ENCODE measurements around the gene CRIP1. TPM values are rescaled to one million over a fixed set of nuclear protein-coding genes. Genes with fewer than 3 reads are reported as not detected.

CRIP1 gene
- total RNA-seq, 4 donors from 2014 or later = 8.2 to 35.6 (median 24.7) TPM

- Histone ChIP-seq H3K36me3 (no peaks in the 10 kb centered on the region), H3K27me3 (peaks cover 0 to 23% (median 0%) of the 10 kb centered on the region in 4 donors), H3K9me3 (no peaks in the 10 kb centered on the region), H3K4me1 (peaks cover 90 to 100% (median 94%) of the 10 kb centered on the region in 3 donors), H3K27ac (peak overlapping the region in 3 of 4 donors; percentile 90 to 99 (median 96)), H3K4me3 (no peak overlapping the region)
- WGBS, 2 donors = 70 to 88% methylated on average over 6 to 7 of the region's 16 CpGs
- no peak for TF ChIP-seq POLR2A (IDR thresholded peaks at IDR 0.05)
- TF ChIP-seq, protein P1, sequence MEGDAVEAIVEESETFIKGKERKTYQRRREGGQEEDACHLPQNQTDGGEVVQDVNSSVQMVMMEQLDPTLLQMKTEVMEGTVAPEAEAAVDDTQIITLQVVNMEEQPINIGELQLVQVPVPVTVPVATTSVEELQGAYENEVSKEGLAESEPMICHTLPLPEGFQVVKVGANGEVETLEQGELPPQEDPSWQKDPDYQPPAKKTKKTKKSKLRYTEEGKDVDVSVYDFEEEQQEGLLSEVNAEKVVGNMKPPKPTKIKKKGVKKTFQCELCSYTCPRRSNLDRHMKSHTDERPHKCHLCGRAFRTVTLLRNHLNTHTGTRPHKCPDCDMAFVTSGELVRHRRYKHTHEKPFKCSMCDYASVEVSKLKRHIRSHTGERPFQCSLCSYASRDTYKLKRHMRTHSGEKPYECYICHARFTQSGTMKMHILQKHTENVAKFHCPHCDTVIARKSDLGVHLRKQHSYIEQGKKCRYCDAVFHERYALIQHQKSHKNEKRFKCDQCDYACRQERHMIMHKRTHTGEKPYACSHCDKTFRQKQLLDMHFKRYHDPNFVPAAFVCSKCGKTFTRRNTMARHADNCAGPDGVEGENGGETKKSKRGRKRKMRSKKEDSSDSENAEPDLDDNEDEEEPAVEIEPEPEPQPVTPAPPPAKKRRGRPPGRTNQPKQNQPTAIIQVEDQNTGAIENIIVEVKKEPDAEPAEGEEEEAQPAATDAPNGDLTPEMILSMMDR (IDR thresholded peaks at IDR 0.05) = no peak
- no peak for DNase-seq
- intact Hi-C loops (cut with DNase I) = loop anchor here (10.0 kb wide), 1 partner anchor 110 kb away; no protein-coding TSS in a partner anchor
Observed at GRCh38 chr14:105484997-105485393, 1.7 kb upstream of the CRIP1 start.

DNA sequence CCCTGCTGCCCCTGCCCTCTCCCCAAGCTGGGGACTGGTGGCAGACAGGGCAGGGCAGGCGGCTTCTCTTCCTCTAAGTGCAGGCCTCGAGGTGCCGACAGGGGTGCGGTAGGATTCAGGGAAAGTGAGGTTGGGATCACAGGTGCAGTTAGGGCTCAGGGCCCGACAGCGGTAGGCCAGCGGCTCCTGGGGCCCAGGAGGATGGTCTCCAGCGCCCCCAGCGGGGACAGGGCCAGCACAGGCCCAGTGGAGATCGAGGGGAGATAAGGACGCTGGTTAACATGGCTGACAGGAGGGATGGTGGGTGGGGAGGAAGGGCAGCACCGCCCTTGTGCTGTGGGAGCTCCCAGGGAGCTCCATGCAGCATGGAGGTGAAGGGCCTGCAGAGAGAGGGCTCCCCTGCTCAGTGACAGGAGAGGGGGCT, 935 bp upstream of the CRIP1 start:
- DNase-seq = no peak
- Histone ChIP-seq H3K9me3 (no peaks in the 10 kb centered on the region), H3K27me3 (peaks cover 0 to 23% (median 0%) of the 10 kb centered on the region in 4 donors), H3K27ac (peak overlapping the region; percentile 90 to 99 (median 94)), H3K4me3 (peak overlapping the region in 2 of 4 donors; percentile 83 to 86), H3K36me3 (no peaks in the 10 kb centered on the region), H3K4me1 (peaks cover 83 to 96% (median 90%) of the 10 kb centered on the region in 3 donors)
- intact Hi-C loops (cut with DNase I) = loop anchor here (10.0 kb wide), 1 partner anchor 111 kb away; no protein-coding TSS in a partner anchor
- 40% methylated on average over 1 of the region's 12 CpGs; no CpG with 5 or more reads in 1 of the 2 donors for WGBS, 2 donors
- TF ChIP-seq, protein P1 (IDR thresholded peaks at IDR 0.05) = no peak
- TF ChIP-seq POLR2A (IDR thresholded peaks at IDR 0.05) = no peak

DNA sequence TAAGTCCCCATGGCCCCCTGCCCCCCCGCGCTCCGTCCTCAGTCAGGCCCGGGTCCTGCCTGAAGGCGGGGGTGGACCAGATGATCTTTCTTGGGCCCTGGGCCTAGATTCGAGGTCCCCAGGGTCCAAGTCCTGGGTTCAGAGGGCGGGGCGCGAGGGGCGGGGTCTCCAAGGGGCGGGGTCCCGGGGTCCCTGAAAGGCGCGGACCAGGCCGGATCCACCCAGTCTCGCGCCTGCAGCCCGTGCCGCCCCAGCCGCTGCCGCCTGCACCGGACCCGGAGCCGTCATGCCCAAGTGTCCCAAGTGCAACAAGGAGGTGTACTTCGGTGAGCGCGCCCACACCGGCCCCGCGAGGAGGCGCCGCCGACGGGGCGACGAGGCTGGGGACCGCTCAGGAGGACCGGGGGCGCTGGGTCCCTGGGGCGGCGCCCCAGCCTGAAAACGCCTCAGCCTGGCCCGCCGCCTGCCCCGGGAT, 325 bp downstream of the CRIP1 start:
- Histone ChIP-seq H3K4me1 (peaks cover 75 to 91% (median 86%) of the 10 kb centered on the region in 3 donors), H3K4me3 (peak overlapping the region; percentile 37 to 86 (median 78)), H3K9me3 (no peaks in the 10 kb centered on the region), H3K27ac (peak overlapping the region; percentile 90 to 99 (median 94)), H3K27me3 (peaks cover 0 to 23% (median 0%) of the 10 kb centered on the region in 4 donors), H3K36me3 (no peaks in the 10 kb centered on the region)
- intact Hi-C loops (cut with DNase I) = loop anchor here (10.0 kb wide), 1 partner anchor 112 kb away; no protein-coding TSS in a partner anchor
- DNase-seq = no peak
- TF ChIP-seq, protein P1 (IDR thresholded peaks at IDR 0.05) = no peak
- TF ChIP-seq POLR2A (IDR thresholded peaks at IDR 0.05) = peak in 2 of 4 donors; percentile 38 to 56
- WGBS, 2 donors = 0% methylated on average over 1 of the region's 45 CpGs; no CpG with 5 or more reads in 1 of the 2 donors

DNA sequence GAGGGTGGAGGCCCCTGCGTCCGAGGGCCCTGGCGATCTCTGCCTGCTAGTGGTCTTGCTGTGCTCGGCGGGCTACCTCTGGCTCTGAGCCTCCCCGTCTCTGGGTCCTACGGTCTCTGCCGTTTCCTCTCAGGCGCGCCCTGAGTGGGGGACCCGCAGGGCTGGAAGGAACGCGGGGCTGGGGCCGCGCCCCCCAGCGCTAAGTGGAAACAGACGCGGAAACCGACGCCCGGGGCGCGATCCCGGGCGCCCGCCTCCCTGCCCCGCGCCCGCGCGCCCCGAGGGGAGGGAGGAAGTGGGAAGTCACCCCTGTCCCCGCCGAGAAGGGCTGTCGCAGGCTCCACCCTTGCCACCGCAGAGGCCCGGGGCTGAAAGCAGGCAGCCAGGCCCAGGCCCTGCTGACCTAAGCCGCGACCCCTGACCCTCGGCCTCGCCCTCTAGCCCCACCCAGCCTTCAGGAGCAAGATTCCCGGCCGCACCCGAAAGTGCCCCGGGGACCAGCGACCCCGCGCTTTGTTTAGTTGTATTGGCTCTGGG, 831 bp downstream of the CRIP1 start:
- peak overlapping the region; percentile 37 to 86 (median 78) for H3K4me3 ChIP-seq
- no peak for DNase-seq
- H3K36me3 ChIP-seq = no peaks in the 10 kb centered on the region
- peak in 1 of 4 donors; percentile 8 for TF ChIP-seq POLR2A (IDR thresholded peaks at IDR 0.05)
- TF ChIP-seq, protein P1 (IDR thresholded peaks at IDR 0.05) = no peak
- peaks cover 70 to 91% (median 81%) of the 10 kb centered on the region in 3 donors for H3K4me1 ChIP-seq
- WGBS, 2 donors = 0% methylated on average over 2 of the region's 48 CpGs; no CpG with 5 or more reads in 1 of the 2 donors
- H3K9me3 ChIP-seq = no peaks in the 10 kb centered on the region
- H3K27me3 ChIP-seq = peaks cover 0 to 23% (median 0%) of the 10 kb centered on the region in 4 donors
- H3K27ac ChIP-seq = peak overlapping the region; percentile 90 to 99 (median 94)
- intact Hi-C loops (cut with DNase I) = loop anchor here (10.0 kb wide), 1 partner anchor 113 kb away; no protein-coding TSS in a partner anchor

Data from esophagus squamous epithelium (tissue), 5 donors.